Renal cortex interstitium (tissue), 15 donors: Measurements from ENCODE around the gene ZNF195. TPM values are rescaled to one million over a fixed set of nuclear protein-coding genes. Genes with fewer than 3 reads are reported as not detected.
A peak's percentile ranks its signal among the peaks of the same experiment; 100 is the strongest.
"Not testable (repeated sequence)": the region's sequence is repeated elsewhere in the genome, so short reads cannot be mapped to it uniquely, and the experiment has no call there.

Source experiments
- DNase-seq, 11 donors: peaks; one replicate each; pipeline ENCODE4 v3.0.0-alpha.2; 2013; ENCODE audit warnings: low read depth in 9 of 11, low spot score in 4 of 11; ENCODE audit errors: extremely low read depth in 1 of 11
- long read RNA-seq, 16 experiments: transcript quantifications; one replicate each; lab custom pipeline, GENCODE V29; 2026
- polyA plus RNA-seq, 3 donors: library from polyadenylated mRNA; unstranded; fragments of 120-200 nt; gene quantifications; one replicate each; pipeline ENCODE4 v1.2.1, GENCODE V29; 2013; ENCODE audit not compliant: insufficient read length in 3 of 3

Gene ZNF195
- 10 to 100 TPM; 30.4 to 42.0 (median 38.3) TPM for polyA plus RNA-seq
- long read RNA-seq, donor 1, partial matches to known transcripts: 0 of 4 reads
- long read RNA-seq, donor 1, other reads (novel, unspliced or antisense): 0 of 4 reads
- long read RNA-seq, donor 2, transcript ZNF195-204 (4 exons, 2,970 nt): major isoform, 5 of 8 reads
- long read RNA-seq, donor 2, partial matches to known transcripts: 0 of 8 reads
- long read RNA-seq, donor 2, other reads (novel, unspliced or antisense): 0 of 8 reads
- long read RNA-seq, donor 3, transcript ZNF195-204 (4 exons, 2,970 nt): major isoform, 9 of 15 reads
- long read RNA-seq, donor 3, partial matches to known transcripts: 0 of 15 reads
- long read RNA-seq, donor 3, other reads (novel, unspliced or antisense): 0 of 15 reads
- long read RNA-seq, donor 4, partial matches to known transcripts: 0 of 5 reads
- long read RNA-seq, donor 4, other reads (novel, unspliced or antisense): 0 of 5 reads
- long read RNA-seq, donor 5: 0 reads
- long read RNA-seq, donor 6, transcript ZNF195-204 (4 exons, 2,970 nt): major isoform, 6 of 23 reads
- long read RNA-seq, donor 6, partial matches to known transcripts: 14 of 23 reads
- long read RNA-seq, donor 6, other reads (novel, unspliced or antisense): 0 of 23 reads
- long read RNA-seq, donor 7, transcript ZNF195-204 (4 exons, 2,970 nt): major isoform, 5 of 9 reads
- long read RNA-seq, donor 7, partial matches to known transcripts: 0 of 9 reads
- long read RNA-seq, donor 7, other reads (novel, unspliced or antisense): 0 of 9 reads
- long read RNA-seq, donor 8, transcript ZNF195-201 (5 exons, 2,021 nt): minor isoform, 5 of 24 reads
- long read RNA-seq, donor 8, transcript ZNF195-204 (4 exons, 2,970 nt): major isoform, 6 of 24 reads
- long read RNA-seq, donor 8, partial matches to known transcripts: 8 of 24 reads
- long read RNA-seq, donor 8, other reads (novel, unspliced or antisense): 0 of 24 reads
- long read RNA-seq, donor 9, transcript ZNF195-204 (4 exons, 2,970 nt): major isoform, 6 of 7 reads
- long read RNA-seq, donor 9, partial matches to known transcripts: 0 of 7 reads
- long read RNA-seq, donor 9, other reads (novel, unspliced or antisense): 0 of 7 reads
- long read RNA-seq, donor 10, transcript ZNF195-204 (4 exons, 2,970 nt): major isoform, 7 of 9 reads
- long read RNA-seq, donor 10, partial matches to known transcripts: 0 of 9 reads
- long read RNA-seq, donor 10, other reads (novel, unspliced or antisense): 0 of 9 reads
- long read RNA-seq, donor 11, transcript ZNF195-204 (4 exons, 2,970 nt): major isoform, 8 of 9 reads
- long read RNA-seq, donor 11, partial matches to known transcripts: 0 of 9 reads
- long read RNA-seq, donor 11, other reads (novel, unspliced or antisense): 0 of 9 reads
- long read RNA-seq, donor 12, partial matches to known transcripts: 0 of 4 reads
- long read RNA-seq, donor 12, other reads (novel, unspliced or antisense): 0 of 4 reads
- long read RNA-seq, donor 13: 0 reads
- long read RNA-seq, donor 14, transcript ZNF195-204 (4 exons, 2,970 nt): major isoform, 9 of 9 reads
- long read RNA-seq, donor 14, partial matches to known transcripts: 0 of 9 reads
- long read RNA-seq, donor 14, other reads (novel, unspliced or antisense): 0 of 9 reads
- long read RNA-seq, donor 15, transcript ZNF195-204 (4 exons, 2,970 nt): major isoform, 5 of 5 reads
- long read RNA-seq, donor 15, partial matches to known transcripts: 0 of 5 reads
- long read RNA-seq, donor 15, other reads (novel, unspliced or antisense): 0 of 5 reads
- long read RNA-seq, donor 16, transcript ZNF195-204 (4 exons, 2,970 nt): major isoform, 11 of 33 reads
- long read RNA-seq, donor 16, partial matches to known transcripts: 17 of 33 reads
- long read RNA-seq, donor 16, other reads (novel, unspliced or antisense): 0 of 33 reads

DNA sequence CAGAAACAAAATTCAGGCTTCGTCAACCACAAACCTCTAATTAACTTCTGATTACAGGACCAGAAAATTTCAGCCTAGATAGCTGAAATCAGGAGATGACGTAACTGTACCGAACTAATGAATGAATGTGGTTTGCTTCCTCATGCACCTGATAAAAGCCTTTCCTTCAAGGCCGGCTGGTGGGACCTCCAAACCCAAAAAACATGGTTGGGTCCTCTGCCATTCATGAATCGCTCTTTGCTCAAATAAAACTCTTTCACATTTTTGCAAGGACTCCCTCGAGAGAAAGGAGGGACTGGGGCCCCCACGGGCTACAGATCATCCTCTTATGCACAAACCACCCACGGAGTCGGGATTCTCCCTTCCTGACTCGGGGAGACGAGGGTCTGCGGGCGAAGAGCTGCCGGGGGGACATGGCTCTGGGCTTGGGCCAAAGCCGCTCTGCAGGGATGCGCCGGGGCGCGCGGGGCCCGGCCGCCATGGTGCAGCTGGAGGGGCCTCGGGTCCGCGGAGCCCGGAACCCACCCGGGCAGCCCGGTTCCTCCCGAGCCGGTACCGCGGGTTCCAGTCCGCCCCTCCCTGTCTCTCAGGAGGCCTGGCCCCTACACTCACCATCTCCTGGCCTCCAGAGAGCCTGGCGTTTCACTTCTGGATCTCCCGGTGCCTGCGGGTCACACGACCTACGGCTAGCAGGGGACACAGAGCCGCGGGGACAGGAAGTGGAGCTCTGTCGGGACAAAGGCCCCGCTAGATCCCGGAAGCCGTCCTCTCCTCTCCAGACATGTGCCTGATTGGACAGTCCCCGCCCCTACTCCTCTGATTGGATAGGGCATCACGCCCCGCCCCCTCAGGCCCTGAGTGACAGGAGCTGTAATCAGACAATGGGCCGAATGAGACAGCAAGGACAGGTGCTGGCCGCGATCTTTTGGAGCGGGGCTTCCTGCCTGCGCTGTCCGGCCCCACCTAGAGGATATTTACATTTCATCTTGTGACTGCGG, at the start of gene ZNF195:
TSS of gene ZNF195 (minus strand) at position 721 of the 998 bp plus-strand sequence. CDS start at position 615, 106 bp downstream.
- DNase-seq: peak; percentile 85 to 97 (median 93)

DNA sequence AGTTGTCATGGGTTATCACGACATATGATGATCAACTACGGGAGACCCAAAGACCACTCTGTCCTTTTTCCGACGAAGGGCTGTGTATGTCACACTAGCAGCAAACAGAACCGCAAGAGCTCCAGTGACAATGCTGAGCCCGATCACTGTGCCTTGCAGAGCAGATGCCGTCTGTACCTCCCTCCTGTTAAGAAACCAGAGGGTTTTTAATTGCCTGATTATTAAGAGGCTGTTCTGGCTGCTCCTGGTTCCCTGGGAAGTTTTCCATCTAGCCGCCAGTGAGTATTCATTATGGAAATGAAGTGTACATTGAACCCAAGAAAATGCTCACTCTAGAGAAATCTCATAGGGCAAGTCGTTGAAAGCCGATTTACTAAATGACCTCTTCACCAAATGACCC, 49.1 kb upstream of the ZNF195 start:
- DNase-seq: not testable (repeated sequence)

DNA sequence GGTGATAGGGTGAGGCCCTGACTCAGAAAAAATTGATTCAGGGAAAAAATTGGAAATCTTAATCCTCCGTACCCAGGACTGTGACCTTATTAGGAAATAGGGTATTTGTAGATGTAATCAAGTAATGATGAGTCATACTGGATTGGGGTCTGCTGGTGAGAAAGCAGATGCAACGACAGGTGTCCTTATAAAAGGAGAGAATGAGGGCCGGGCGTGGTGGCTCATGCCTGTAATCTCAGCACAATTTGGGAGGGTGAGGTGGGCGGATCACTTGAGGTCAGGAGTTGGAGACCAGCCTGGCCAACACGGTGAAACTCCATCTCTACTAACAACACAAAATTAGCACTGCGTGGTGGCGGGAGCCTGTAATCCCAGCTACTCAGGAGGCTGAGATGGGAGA, 47.6 kb upstream of the ZNF195 start:
- DNase-seq: not testable (repeated sequence)

DNA sequence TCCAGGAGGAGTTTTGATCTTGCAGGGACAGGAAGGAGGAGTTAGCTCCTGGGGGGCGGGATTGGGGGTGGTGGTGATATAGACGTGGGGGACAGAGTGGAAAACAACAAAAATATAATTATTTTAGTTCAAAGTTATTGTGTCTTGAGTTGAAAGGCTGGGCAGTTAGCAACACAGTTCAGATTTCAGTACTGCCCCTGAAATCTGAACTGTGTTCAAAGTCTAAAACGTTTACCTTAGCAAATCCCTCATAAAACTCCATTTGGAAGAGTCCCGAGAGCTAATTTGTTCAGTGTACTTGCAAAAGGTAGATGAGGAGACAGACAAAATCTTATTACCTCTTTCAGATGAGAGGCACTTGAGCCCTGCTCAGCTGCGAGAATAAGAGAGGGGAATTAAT, 45.0 kb upstream of the ZNF195 start:
- not testable (repeated sequence) for DNase-seq

DNA sequence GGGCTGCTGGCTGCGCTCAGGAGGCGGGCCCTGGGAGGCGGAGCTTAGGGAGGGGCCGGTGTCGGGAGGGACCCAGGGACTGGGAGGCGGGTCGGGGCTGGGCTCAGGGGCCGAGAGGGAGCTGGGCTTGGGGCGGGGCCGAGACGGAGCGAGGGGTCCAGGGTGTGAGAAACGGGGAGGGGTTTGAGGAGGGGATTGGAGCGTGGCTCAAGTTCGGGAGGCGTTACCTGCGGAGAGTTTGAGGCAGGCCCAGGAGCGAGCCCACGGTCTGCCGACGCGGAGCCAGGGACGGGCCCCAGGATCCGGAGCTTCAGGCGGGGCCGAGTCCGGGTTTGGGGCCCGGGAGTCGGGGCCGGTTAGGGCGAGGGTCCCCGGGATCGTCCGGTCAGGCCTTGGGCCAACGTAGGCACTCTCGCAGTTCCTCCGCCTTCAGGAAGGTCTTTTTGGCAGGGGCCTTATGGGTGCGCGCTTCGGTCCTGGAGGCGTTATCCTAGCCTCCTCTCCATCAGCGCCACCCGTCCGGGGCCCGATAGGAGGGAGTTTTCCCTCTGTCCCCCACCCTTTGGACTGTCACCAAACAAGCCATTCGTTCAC, 44.3 kb upstream of the ZNF195 start:
- peak in 2 of 11 donors; percentile 7 to 47 for DNase-seq

DNA sequence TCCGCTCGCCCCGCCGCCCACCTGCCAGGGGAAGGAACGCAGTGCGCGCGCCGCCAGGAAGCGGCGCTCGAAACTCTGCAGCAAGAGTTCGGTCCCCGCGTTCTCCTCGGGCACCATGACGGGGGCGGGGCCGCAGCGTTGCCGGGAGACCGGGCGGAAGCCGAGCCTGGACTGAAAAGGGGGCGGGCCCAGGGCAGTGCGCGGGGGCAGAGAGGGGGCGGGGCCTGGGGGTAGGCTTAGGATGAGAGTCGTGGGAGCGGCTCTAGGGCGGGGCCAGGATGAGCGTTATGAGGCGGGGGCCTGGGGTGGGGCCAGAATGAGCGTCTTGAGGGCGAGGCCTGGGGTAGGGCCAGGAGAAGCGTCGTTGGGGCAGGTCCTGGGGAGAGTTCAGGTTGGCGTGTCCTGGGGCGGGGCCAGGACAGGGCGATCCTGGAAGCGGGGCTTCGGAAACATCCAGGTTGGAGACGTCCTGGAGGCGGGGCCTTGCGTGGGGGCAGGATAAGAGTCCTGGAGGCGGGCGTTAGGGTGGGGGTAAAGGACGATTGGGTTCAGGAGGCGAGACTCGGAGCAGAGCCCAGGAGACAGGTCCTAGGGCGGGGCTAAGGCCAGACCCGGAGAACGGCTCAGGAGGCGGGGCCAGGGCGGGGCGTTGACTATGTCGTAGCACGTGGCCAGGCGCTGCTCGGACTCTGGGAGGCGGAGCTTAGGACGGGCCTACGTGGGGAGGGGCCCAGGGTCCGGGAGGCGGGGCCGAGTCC, 43.6 kb upstream of the ZNF195 start:
- peak; percentile 77 to 95 (median 90) for DNase-seq

DNA sequence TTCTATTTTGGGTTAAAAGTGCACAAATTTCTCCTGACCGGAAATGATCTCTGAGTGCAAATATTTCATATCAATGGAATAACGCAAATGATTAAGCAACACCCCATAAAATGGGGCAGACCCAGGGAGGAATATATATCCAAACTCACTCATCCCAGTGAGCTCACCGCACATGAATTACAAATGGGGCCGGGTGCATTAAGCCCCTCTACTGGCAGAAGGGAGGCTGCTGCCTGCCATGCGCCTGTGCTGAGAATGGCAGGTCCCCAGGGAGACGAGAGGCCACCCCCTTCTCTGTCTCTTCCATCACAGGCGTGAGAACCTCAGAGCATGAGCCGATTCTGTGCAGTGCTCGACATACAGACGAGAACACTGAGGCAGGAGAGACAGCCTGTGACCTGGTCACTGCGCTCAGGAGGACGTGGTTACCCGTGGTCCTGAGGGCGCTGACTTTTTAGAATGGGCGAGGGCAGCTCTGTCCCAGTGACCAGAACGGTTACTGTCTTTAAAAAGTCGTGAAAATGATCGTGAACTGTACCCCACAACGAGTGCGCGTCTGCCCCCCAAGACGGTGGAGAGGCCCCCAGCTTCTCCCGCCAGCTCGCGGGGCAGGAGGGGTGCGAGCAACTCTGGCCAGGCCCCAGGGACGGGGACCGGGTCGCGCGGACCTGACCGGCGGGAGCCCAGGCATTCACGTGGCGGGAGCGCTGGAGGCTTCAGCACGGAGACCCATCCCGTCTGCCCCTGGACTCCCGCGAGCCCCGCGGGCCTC, 42.8 kb upstream of the ZNF195 start:
- DNase-seq: peak in 2 of 11 donors; percentile 8 to 13

DNA sequence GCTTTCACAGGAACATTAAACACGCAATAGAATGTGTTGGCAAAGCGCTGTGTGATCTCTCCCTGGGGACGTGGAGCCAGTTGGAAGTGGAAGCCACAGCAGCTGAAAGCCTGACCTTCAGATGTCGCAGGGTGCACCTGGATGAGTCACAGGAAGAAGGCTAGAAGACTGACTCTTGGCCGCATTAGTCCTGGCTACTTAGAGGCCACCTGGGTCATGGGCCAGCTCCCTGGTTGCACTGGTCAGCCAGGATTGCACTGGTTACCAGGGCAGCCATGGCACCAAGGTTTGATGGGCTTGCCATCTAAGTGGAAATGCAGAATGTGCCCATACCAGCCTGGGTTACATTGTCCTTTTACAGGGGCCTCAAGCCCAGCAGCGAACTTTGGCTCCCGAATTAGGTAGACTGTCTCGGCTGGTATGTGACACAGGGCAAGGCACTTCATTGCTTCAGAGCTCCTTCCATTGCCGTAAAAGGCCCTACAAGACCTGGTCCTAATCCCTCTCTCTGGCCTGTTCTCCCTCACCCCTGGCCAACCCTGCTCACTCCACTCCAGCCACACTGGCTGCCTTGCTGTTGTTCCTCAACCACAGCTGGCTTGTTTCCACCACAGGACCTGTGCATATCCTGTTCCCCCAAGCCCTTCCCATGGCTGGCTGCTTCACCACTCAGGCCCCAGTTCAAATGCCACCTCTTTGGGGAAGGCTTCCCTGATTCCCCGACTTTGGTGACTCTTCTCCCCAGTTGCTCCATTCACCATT, 41.5 kb upstream of the ZNF195 start:
- not testable (repeated sequence) for DNase-seq

DNA sequence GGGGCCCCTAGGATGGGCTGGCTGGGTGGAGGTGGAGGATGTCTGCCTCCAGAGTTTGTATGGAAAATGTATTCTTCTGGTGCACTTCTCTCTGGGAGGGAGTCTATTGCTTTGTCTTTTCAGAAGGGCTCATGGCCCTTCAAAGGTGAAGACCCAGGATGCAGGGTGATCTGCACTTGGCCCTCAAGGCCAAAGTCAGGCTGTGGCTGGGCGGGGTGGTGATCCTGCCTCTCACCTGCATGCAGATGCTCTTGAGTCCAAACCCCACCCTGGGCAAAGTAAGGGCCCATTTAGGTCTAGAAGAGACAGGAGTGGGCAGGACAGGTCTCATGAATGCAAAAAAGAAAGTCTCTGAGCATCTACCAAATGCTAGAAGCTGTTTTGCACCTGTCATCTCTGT, 40.5 kb upstream of the ZNF195 start:
- DNase-seq: not testable (repeated sequence)

DNA sequence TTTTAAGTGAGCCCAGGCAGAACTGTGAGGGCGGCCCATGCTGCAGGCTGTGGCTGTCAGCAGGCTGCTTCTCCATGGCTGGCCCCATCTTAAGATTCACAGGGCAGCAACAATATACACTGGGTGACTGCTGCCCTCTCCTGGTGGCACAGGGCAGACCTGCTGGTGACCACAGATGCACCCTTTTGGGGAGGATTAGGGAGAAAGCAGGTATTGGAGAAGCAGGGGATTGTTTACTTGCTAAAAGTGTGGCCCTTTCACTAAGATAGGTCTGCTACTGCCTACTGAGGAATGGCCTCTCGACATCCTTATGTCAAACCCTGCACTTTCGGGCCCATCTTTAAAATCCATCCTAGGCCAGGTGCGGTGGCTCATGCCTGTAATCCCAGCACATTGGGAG, 38.1 kb upstream of the ZNF195 start:
- not testable (repeated sequence) for DNase-seq

DNA sequence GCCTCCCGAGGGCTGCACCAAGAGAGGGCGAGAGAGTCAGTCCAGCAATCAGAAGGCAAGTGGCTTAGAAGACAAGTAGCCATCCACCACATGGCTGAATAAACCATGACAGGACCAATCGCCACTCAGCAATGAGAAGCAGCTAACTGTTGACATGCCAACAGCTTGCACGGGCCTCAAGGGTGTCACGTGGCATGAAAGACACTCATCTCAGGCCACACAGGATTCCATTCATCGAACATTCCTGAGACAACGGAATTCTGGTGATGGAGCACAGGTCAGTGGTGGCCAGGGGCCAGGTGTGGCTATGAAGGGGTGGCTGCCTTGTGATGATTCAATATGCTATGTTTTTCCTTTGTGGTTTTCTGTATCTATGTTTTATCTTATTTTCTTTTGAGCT, 36.4 kb upstream of the ZNF195 start:
- DNase-seq: not testable (repeated sequence)

DNA sequence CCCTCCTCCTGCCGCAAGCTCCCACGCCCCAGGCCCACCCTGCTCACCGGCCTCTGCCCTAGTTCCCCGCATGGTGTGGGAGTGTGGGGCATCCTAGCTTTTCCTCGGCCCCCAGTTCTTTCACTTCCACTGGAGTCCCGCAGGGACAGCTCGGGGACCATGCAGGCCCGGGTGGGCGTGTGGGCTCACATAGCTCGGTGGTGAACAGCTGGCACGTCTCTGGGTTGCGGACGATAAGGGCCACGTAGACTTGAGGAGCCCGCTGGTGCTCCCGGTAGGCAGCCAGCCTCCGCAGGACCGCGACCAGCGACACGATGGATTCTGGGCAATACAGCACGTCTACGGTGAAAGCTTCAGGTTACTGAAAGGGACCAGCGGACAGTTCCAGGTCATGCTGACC, 34.7 kb upstream of the ZNF195 start:
- DNase-seq: not testable (repeated sequence)

DNA sequence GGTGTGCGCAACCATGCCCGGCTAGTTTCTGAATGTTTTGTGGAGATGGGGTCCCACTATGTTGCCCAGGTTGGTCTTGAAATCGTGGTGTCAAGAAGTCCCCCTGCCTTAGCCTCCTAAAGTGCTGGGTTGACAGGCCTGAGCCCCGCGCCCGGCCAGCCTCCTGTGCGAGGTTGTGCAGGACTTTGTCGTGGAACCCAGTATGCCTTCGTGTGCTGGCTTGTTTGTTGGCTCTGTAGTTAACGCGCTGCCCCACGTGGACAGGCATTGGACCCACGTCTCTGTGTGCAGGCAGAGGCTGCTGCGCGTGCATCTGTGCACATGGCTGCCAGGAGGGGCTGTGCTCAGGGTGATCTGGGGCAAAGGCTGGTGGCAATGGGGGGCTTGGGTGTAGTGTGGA, 33.9 kb upstream of the ZNF195 start:
- DNase-seq: no peak

DNA sequence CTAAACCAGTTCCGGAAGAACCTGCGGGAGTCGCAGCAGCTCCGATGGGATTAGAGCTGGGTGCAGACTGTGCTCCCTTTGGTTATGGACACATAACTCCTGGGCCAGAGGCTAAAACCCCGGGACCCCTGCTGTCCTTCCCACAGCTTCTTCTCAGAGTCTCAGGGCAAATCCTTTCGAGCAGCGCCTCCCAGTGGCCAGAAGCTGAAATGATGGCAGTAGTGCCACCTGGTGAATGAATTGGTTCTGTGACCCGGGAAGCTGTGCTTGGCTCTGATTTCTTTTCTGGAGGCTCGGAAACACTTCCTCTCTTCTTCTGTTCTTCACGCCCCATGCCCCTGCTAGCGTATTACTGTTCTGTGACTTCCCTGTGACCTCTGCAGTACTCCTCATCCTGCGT, 29.8 kb upstream of the ZNF195 start:
- DNase-seq: peak in 10 of 11 donors; percentile 36 to 73 (median 61)
